NCI-H226 (cell line): ENCODE measurements around the gene MPIG6B.

Experiments
- DNase-seq: peaks from one replicate; pipeline ENCODE4 v3.0.0-alpha.2; 2015

Gene MPIG6B

GRCh38 chr6:31723245-31723979, at the start of gene MPIG6B:
Gene MPIG6B (plus strand): TSS chr6:31723373. CDS start chr6:31723384, 11 bp downstream.
- no peak for DNase-seq

- no peak for DNase-seq
Measured at GRCh38 chr6:31676322-31676903, 46.8 kb upstream of the MPIG6B start.

GRCh38 chr6:31676904-31677303, 46.3 kb upstream of the MPIG6B start:
- no peak for DNase-seq

GRCh38 chr6:31677955-31678354, 45.2 kb upstream of the MPIG6B start:
- no peak for DNase-seq

- DNase-seq, result peak; percentile 51
Measured at GRCh38 chr6:31680226-31681134, 42.7 kb upstream of the MPIG6B start, which contains the start of gene LY6G5C. Gene LY6G5C (minus strand): TSS chr6:31681067. CDS start chr6:31680373, 694 bp downstream.

- DNase-seq, result no peak
Measured at GRCh38 chr6:31681135-31681671, 42.0 kb upstream of the MPIG6B start.

- DNase-seq, result no peak
Measured at GRCh38 chr6:31683591-31683990, 39.6 kb upstream of the MPIG6B start.

GRCh38 chr6:31686483-31686882, 36.7 kb upstream of the MPIG6B start:
- DNase-seq, result no peak

GRCh38 chr6:31687321-31687720, 35.9 kb upstream of the MPIG6B start:
- DNase-seq, result no peak

- no peak for DNase-seq
Measured at GRCh38 chr6:31687860-31688693, 35.1 kb upstream of the MPIG6B start.

GRCh38 chr6:31689249-31690110, 33.7 kb upstream of the MPIG6B start:
- DNase-seq, result no peak

GRCh38 chr6:31690231-31691077, 32.7 kb upstream of the MPIG6B start:
- DNase-seq, result peak; percentile 86

GRCh38 chr6:31691078-31691463, 32.1 kb upstream of the MPIG6B start:
- DNase-seq, result no peak

- DNase-seq, result no peak
Measured at GRCh38 chr6:31691564-31692108, 31.5 kb upstream of the MPIG6B start.

GRCh38 chr6:31692353-31692752, 30.8 kb upstream of the MPIG6B start:
- DNase-seq, result no peak

- DNase-seq, result no peak
Measured at GRCh38 chr6:31692886-31693285, 30.3 kb upstream of the MPIG6B start.

GRCh38 chr6:31693535-31693934, 29.6 kb upstream of the MPIG6B start:
- no peak for DNase-seq

GRCh38 chr6:31697555-31697954, 25.6 kb upstream of the MPIG6B start:
- DNase-seq, result no peak

- DNase-seq, result no peak
Measured at GRCh38 chr6:31700740-31701401, 22.3 kb upstream of the MPIG6B start.
